Measurements from ENCODE around the gene PFKL. TPM values are rescaled to one million over a fixed set of nuclear protein-coding genes. Genes with fewer than 3 reads are reported as not detected.
"Not testable (repeated sequence)": the region's sequence is repeated elsewhere in the genome, so short reads cannot be mapped to it uniquely, and the experiment has no call there.

Gene PFKL
- total RNA-seq, 1 donor from 2014 or later, result 66.6 TPM

DNA sequence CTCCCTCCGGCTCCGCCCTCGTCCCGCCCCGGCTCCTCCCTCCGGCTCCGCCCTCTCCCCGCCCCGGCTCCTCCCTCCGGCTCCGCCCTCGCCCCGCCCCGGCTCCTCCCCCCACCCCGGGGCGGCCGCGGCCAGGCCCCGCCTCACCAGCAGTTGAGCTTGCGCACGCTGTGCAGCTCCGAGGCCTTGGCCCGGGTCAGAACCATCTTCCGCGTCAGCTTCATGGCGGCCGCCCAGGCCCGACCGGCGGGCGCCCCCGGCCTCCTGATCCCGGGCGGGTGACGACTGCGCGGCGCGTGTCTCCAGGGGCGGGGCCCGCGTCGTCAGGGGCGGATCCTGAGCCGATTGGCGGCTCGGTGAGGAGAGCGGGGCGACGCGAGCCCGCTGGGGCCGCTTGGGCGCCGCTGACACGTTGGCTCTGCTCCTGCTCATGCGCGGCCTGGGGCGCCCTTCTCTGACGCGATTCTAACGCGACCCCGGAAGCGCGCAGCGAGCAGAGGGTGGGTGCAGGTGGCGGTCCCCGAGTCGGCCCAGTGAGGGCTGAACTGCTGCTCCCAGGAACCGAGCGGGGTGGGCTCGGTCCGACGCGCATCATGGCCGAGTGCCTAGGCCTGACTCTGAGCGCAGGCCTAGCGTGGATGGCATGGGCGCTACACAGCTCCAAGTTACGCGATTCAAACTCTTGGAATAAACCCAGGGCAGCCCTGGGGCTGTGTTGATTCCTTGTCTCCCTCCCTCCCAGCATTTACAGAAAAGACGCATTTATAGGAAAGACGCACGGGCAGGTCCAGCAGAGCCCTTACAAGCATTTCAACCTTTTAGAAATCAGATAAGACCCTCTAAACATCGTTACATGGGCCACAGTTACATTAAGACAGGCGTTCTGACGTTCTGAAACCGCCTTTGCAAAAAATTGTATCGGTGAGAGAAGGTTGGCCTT lies 39.4 kb downstream of the PFKL start, which contains the start of gene CFAP410:
TSS of gene CFAP410 (minus strand) at position 420 of the 940 bp plus-strand sequence. CDS start at position 224, 196 bp downstream.
- Mint-ChIP-seq H3K27me3 (ENCODE audit: unreplicated experiment) (peaks cover 10% of the 10 kb centered on the region), H3K4me1 (ENCODE audit: unreplicated experiment) (peaks cover 11% of the 10 kb centered on the region), H3K9me3 (ENCODE audit: unreplicated experiment) (no peaks in the 10 kb centered on the region), H3K36me3 (ENCODE audit: low read depth, unreplicated experiment) (peaks cover 3% of the 10 kb centered on the region), H3K27ac (ENCODE audit: unreplicated experiment) (peak within 1 kb of the TSS; percentile 95), H3K4me3 (ENCODE audit: unreplicated experiment) (peak within 1 kb of the TSS; percentile 97)
- TF ChIP-seq, protein P1, sequence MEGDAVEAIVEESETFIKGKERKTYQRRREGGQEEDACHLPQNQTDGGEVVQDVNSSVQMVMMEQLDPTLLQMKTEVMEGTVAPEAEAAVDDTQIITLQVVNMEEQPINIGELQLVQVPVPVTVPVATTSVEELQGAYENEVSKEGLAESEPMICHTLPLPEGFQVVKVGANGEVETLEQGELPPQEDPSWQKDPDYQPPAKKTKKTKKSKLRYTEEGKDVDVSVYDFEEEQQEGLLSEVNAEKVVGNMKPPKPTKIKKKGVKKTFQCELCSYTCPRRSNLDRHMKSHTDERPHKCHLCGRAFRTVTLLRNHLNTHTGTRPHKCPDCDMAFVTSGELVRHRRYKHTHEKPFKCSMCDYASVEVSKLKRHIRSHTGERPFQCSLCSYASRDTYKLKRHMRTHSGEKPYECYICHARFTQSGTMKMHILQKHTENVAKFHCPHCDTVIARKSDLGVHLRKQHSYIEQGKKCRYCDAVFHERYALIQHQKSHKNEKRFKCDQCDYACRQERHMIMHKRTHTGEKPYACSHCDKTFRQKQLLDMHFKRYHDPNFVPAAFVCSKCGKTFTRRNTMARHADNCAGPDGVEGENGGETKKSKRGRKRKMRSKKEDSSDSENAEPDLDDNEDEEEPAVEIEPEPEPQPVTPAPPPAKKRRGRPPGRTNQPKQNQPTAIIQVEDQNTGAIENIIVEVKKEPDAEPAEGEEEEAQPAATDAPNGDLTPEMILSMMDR (IDR thresholded peaks at IDR 0.05; ENCODE audit: unreplicated experiment), result no peak
- peak; percentile 93 for DNase-seq (ENCODE audit: low spot score)

GRCh38 chr21:44341726-44342458 lies 42.0 kb downstream of the PFKL start:
- DNase-seq (ENCODE audit: low spot score); H3K27me3 Mint-ChIP-seq (ENCODE audit: unreplicated experiment); H3K36me3 Mint-ChIP-seq (ENCODE audit: low read depth, unreplicated experiment); H3K4me3 Mint-ChIP-seq (ENCODE audit: unreplicated experiment); H3K9me3 Mint-ChIP-seq (ENCODE audit: unreplicated experiment): not testable (repeated sequence)
- peak overlapping the region; percentile 38 for H3K27ac Mint-ChIP-seq (ENCODE audit: unreplicated experiment)
- peaks cover 11% of the 10 kb centered on the region for H3K4me1 Mint-ChIP-seq (ENCODE audit: unreplicated experiment)

DNA sequence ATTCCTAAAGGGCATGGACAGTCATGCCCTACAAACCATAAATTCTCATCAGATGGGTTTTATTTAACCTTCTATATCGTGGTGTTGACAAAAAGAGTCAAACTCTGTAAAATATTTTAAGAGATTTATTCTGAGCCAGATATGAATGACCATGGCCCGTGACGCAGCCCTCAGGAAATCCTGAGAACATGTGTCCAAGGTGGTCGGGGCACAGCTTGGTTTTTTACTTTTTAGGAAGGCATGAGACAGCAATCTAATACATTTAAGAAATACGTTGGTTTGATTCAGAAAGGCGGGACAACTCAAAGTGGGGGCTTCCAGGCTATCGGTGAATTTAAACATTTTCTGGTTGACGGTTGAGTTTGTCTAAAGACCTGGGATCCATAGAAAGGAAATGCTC lies 43.1 kb downstream of the PFKL start:
- H3K27ac Mint-ChIP-seq (ENCODE audit: unreplicated experiment); H3K36me3 Mint-ChIP-seq (ENCODE audit: low read depth, unreplicated experiment); H3K4me1 Mint-ChIP-seq (ENCODE audit: unreplicated experiment); H3K9me3 Mint-ChIP-seq (ENCODE audit: unreplicated experiment); H3K27me3 Mint-ChIP-seq (ENCODE audit: unreplicated experiment); H3K4me3 Mint-ChIP-seq (ENCODE audit: unreplicated experiment); DNase-seq (ENCODE audit: low spot score): not testable (repeated sequence)

GRCh38 chr21:44344541-44345183 lies 44.8 kb downstream of the PFKL start:
- H3K27me3 Mint-ChIP-seq (ENCODE audit: unreplicated experiment), result peaks cover 11% of the 10 kb centered on the region
- peaks cover 9% of the 10 kb centered on the region for H3K4me1 Mint-ChIP-seq (ENCODE audit: unreplicated experiment)
- TF ChIP-seq, protein P1 (IDR thresholded peaks at IDR 0.05; ENCODE audit: unreplicated experiment), result no peak
- H3K36me3 Mint-ChIP-seq (ENCODE audit: low read depth, unreplicated experiment), result peaks cover 2% of the 10 kb centered on the region
- no peak overlapping the region for H3K4me3 Mint-ChIP-seq (ENCODE audit: unreplicated experiment)
- H3K27ac Mint-ChIP-seq (ENCODE audit: unreplicated experiment), result no peak overlapping the region
- DNase-seq (ENCODE audit: low spot score), result no peak
- H3K9me3 Mint-ChIP-seq (ENCODE audit: unreplicated experiment), result no peaks in the 10 kb centered on the region

DNA sequence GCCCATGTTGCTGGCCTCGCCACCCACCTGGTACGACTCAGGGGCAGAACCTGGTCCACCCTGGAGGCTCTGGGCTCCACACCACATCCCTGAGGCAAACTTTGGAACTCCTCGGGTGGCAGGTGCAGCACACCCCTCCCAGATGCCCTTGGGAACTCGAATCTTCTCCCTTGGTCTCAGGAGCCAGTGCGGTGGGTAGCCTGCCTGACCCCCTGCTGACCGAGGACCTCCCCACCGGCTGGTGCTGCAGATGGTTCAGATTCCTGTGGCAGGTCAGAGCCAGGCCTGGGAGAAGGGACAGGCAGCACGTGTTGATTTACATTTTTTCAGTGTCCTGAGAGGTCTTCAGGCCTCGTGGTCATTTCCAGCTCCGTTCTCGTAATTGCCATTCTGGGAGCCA lies 45.6 kb downstream of the PFKL start:
- H3K27ac Mint-ChIP-seq (ENCODE audit: unreplicated experiment), result no peak overlapping the region
- H3K4me3 Mint-ChIP-seq (ENCODE audit: unreplicated experiment), result no peak overlapping the region
- H3K36me3 Mint-ChIP-seq (ENCODE audit: low read depth, unreplicated experiment), result no peaks in the 10 kb centered on the region
- H3K27me3 Mint-ChIP-seq (ENCODE audit: unreplicated experiment), result peaks cover 4% of the 10 kb centered on the region
- DNase-seq (ENCODE audit: low spot score), result no peak
- no peaks in the 10 kb centered on the region for H3K9me3 Mint-ChIP-seq (ENCODE audit: unreplicated experiment)
- TF ChIP-seq, protein P1 (IDR thresholded peaks at IDR 0.05; ENCODE audit: unreplicated experiment), result no peak
- peaks cover 6% of the 10 kb centered on the region for H3K4me1 Mint-ChIP-seq (ENCODE audit: unreplicated experiment)
